ENCODE data around the gene IGLL5. TPM values are rescaled to one million over a fixed set of nuclear protein-coding genes. Genes with fewer than 3 reads are reported as not detected.

The IGLL5 gene
- polyA plus RNA-seq, 2 of the 4 experiments (the other 2 are of a cell fraction), result not detected

DNA sequence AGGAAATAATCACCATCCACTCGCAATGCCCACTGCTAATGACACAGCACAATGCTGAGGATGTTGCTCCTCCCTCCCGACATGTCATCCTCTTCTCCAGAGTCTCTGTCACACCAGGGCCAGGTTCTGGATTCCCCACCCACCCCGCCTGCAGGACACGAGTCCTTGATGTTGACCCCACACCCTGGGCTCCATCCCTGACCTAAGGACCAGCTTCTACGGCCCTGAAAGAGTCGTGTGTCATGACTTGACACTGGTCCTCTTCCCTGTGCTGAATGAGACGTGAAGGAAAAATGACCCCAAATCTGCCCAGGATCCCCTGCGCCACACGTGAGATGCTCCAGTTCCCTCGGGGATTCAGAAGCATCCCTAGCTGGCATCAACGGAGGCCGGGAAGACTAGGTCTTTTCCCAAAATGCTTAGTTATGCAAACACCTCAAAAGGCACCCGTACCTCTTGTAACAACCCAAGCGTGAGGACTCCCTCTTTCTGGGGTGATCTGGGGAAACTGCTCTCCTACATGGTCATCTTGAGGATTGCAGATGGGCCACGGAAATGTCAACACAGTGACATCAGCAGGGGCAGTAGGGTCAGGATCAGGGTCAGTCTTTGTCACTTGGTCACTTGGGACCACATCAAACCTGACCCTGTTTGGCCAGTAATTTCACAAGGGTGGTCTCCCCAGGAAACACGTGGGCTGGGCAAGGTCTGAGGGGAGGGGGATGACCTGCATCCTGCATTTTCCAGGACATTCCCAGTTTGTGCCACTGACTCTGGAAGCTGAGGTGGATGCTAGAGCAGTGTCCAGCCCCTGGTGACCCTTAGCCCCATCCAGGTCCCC is 42.0 kb downstream of the IGLL5 start (continued):
- TF ChIP-seq, protein P1, sequence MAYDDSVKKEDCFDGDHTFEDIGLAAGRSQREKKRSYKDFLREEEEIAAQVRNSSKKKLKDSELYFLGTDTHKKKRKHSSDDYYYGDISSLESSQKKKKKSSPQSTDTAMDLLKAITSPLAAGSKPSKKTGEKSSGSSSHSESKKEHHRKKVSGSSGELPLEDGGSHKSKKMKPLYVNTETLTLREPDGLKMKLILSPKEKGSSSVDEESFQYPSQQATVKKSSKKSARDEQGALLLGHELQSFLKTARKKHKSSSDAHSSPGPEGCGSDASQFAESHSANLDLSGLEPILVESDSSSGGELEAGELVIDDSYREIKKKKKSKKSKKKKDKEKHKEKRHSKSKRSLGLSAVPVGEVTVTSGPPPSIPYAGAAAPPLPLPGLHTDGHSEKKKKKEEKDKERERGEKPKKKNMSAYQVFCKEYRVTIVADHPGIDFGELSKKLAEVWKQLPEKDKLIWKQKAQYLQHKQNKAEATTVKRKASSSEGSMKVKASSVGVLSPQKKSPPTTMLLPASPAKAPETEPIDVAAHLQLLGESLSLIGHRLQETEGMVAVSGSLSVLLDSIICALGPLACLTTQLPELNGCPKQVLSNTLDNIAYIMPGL (CRISPR knock-in tag; IDR thresholded peaks at IDR 0.05; ENCODE audit: borderline replicate concordance), result no peak
- TF ChIP-seq, protein P2, sequence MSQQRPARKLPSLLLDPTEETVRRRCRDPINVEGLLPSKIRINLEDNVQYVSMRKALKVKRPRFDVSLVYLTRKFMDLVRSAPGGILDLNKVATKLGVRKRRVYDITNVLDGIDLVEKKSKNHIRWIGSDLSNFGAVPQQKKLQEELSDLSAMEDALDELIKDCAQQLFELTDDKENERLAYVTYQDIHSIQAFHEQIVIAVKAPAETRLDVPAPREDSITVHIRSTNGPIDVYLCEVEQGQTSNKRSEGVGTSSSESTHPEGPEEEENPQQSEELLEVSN (IDR thresholded peaks at IDR 0.05; ENCODE audit: borderline replicate concordance, low read depth), result no peak
- TF ChIP-seq, protein P3, sequence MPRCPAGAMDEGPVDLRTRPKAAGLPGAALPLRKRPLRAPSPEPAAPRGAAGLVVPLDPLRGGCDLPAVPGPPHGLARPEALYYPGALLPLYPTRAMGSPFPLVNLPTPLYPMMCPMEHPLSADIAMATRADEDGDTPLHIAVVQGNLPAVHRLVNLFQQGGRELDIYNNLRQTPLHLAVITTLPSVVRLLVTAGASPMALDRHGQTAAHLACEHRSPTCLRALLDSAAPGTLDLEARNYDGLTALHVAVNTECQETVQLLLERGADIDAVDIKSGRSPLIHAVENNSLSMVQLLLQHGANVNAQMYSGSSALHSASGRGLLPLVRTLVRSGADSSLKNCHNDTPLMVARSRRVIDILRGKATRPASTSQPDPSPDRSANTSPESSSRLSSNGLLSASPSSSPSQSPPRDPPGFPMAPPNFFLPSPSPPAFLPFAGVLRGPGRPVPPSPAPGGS (IDR thresholded peaks at IDR 0.05), result no peak

DNA sequence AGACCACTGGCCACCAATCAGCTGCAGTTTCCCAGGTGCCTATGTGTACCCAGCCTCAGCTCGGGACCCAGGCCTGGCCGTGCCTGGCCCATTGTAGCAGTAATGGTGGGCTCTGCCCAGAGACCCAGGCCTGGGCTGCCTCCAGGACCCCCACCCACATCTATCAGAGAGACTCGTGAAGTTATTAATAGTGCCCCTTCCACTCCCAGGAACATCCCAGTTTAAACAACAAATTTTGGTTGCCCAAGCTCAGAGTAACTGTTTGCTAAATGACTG is 42.5 kb downstream of the IGLL5 start:
- DNase-seq (ENCODE audit: low read depth in 1 of 2, low spot score in 1 of 2) (no peak), ATAC-seq (no peak), FAIRE-seq (no peak)
- Histone ChIP-seq H3K4me1 (no peaks in the 10 kb centered on the region), H3K9me3 (no peaks in the 10 kb centered on the region), H3K4me2 (no peak overlapping the region), H3K4me3 (no peak overlapping the region), H3K27ac (no peak overlapping the region)
- WGBS (ENCODE audit: missing lambda C conversion rate), result 80% methylated on average over 1 of the region's 3 CpGs
- ChIA-PET POLR2A (no interaction called here), CTCF (interaction anchor here (3.6 kb wide), 1 partner anchor 25 kb away, joined by 22 read pairs; no protein-coding TSS in a partner anchor)
- TF ChIP-seq, protein P2 (IDR thresholded peaks at IDR 0.05; ENCODE audit: borderline replicate concordance, low read depth), result no peak
- TF ChIP-seq PHF8 (IDR thresholded peaks at IDR 0.05; ENCODE audit: borderline replicate concordance, low read depth) (no peak), FOXS1 (CRISPR knock-in tag; IDR thresholded peaks at IDR 0.05) (no peak), MAFK (IDR thresholded peaks at IDR 0.05; ENCODE audit: partially characterized antibody) (no peak), ZSCAN20 (CRISPR knock-in tag; IDR thresholded peaks at IDR 0.05) (no peak), HOXB5 (CRISPR knock-in tag; IDR thresholded peaks at IDR 0.05) (no peak), KDM1A (IDR thresholded peaks at IDR 0.05; ENCODE audit: low read depth) (no peak)
- TF ChIP-seq, protein P4, sequence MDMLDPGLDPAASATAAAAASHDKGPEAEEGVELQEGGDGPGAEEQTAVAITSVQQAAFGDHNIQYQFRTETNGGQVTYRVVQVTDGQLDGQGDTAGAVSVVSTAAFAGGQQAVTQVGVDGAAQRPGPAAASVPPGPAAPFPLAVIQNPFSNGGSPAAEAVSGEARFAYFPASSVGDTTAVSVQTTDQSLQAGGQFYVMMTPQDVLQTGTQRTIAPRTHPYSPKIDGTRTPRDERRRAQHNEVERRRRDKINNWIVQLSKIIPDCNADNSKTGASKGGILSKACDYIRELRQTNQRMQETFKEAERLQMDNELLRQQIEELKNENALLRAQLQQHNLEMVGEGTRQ (IDR thresholded peaks at IDR 0.05), result no peak
- TF ChIP-seq, protein P5, sequence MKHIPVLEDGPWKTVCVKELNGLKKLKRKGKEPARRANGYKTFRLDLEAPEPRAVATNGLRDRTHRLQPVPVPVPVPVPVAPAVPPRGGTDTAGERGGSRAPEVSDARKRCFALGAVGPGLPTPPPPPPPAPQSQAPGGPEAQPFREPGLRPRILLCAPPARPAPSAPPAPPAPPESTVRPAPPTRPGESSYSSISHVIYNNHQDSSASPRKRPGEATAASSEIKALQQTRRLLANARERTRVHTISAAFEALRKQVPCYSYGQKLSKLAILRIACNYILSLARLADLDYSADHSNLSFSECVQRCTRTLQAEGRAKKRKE (CRISPR knock-in tag; IDR thresholded peaks at IDR 0.05; ENCODE audit: low read depth), result no peak
- TF ChIP-seq, protein P1 (CRISPR knock-in tag; IDR thresholded peaks at IDR 0.05; ENCODE audit: borderline replicate concordance), result no peak

Measured in A549 (cell line).